Measurements from ENCODE around the gene CAPN10. TPM values are rescaled to one million over a fixed set of nuclear protein-coding genes. Genes with fewer than 3 reads are reported as not detected.

Gene CAPN10
- total RNA-seq, 1 donor from 2014 or later: 67.2 TPM

DNA sequence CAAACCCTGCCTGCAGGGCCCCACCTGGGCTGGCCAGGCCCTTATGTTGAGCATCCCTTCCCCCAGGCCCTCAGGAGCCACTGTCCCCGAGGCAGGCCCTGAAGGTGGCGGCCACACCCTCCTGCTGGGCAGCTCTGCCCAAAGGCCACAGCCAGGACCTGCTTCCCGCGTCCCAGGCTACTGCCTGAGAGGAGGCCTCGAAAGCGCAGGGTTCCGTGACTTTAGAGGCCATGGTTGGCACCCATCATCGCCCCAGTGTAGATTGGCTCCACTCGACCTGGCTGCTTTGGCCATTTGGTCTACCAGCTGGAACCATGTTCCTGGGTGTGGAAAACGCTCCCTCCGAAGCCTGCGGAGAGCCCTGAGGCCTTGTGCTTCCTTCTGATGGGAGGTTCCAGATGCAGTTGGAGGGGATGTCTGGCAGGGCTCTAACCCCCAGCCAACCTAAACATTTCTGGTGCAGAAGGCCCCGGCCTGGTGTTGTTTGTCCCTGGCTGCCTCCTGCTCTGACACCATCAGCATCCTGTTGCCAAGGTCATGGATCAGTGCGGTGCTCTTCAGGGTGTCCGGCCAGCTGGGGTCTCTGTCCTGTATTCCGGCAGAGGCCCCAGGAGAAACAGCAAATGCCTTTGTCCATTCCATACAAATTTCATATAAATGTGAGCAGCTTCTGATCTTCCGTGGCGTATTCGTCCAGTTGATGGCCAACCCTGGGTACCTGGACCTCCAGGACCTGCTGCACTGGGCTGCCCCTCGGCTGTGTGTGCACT is 14.7 kb downstream of the CAPN10 start:
- Mint-ChIP-seq H3K27me3 (no peaks in the 10 kb centered on the region), H3K4me3 (ENCODE audit: low read depth) (no peak overlapping the region), H3K27ac (no peak overlapping the region), H3K9me3 (ENCODE audit: low read depth) (no peaks in the 10 kb centered on the region), H3K36me3 (ENCODE audit: insufficient read depth) (peaks cover 2% of the 10 kb centered on the region), H3K4me1 (ENCODE audit: low read depth) (peaks cover 5% of the 10 kb centered on the region)
- no peak for DNase-seq (ENCODE audit: low spot score, unreplicated experiment)
- TF ChIP-seq, protein P1, sequence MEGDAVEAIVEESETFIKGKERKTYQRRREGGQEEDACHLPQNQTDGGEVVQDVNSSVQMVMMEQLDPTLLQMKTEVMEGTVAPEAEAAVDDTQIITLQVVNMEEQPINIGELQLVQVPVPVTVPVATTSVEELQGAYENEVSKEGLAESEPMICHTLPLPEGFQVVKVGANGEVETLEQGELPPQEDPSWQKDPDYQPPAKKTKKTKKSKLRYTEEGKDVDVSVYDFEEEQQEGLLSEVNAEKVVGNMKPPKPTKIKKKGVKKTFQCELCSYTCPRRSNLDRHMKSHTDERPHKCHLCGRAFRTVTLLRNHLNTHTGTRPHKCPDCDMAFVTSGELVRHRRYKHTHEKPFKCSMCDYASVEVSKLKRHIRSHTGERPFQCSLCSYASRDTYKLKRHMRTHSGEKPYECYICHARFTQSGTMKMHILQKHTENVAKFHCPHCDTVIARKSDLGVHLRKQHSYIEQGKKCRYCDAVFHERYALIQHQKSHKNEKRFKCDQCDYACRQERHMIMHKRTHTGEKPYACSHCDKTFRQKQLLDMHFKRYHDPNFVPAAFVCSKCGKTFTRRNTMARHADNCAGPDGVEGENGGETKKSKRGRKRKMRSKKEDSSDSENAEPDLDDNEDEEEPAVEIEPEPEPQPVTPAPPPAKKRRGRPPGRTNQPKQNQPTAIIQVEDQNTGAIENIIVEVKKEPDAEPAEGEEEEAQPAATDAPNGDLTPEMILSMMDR (IDR thresholded peaks at IDR 0.05; ENCODE audit: unreplicated experiment): no peak

DNA sequence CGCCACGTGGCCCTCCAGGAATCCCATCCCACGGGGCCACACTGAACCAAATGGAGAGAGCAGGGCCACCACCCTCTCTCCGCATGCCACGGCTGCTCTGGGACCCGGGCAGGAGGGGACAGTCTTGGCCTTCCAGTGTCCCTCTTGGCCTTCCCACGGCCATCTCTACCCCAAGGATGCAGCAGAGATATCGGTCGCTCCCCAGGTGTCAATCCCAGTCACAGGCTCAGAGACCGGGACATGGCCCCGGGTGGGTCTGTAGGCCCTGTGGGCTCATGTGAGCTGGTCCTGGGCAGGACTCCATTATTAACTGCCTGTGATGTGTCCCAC is 15.3 kb downstream of the CAPN10 start:
- H3K4me1 Mint-ChIP-seq (ENCODE audit: low read depth): peaks cover 5% of the 10 kb centered on the region
- DNase-seq (ENCODE audit: low spot score, unreplicated experiment): no peak
- no peaks in the 10 kb centered on the region for H3K9me3 Mint-ChIP-seq (ENCODE audit: low read depth)
- peaks cover 2% of the 10 kb centered on the region for H3K36me3 Mint-ChIP-seq (ENCODE audit: insufficient read depth)
- H3K4me3 Mint-ChIP-seq (ENCODE audit: low read depth): no peak overlapping the region
- no peak overlapping the region for H3K27ac Mint-ChIP-seq
- TF ChIP-seq, protein P1 (IDR thresholded peaks at IDR 0.05; ENCODE audit: unreplicated experiment): no peak
- no peaks in the 10 kb centered on the region for H3K27me3 Mint-ChIP-seq

GRCh38 chr2:240602266-240603050 is 15.9 kb downstream of the CAPN10 start:
- peaks cover 2% of the 10 kb centered on the region for H3K36me3 Mint-ChIP-seq (ENCODE audit: insufficient read depth)
- no peak for DNase-seq (ENCODE audit: low spot score, unreplicated experiment)
- H3K9me3 Mint-ChIP-seq (ENCODE audit: low read depth): no peaks in the 10 kb centered on the region
- H3K27me3 Mint-ChIP-seq: no peaks in the 10 kb centered on the region
- no peak overlapping the region for H3K4me3 Mint-ChIP-seq (ENCODE audit: low read depth)
- TF ChIP-seq, protein P1 (IDR thresholded peaks at IDR 0.05; ENCODE audit: unreplicated experiment): no peak
- H3K4me1 Mint-ChIP-seq (ENCODE audit: low read depth): peaks cover 5% of the 10 kb centered on the region
- H3K27ac Mint-ChIP-seq: no peak overlapping the region

DNA sequence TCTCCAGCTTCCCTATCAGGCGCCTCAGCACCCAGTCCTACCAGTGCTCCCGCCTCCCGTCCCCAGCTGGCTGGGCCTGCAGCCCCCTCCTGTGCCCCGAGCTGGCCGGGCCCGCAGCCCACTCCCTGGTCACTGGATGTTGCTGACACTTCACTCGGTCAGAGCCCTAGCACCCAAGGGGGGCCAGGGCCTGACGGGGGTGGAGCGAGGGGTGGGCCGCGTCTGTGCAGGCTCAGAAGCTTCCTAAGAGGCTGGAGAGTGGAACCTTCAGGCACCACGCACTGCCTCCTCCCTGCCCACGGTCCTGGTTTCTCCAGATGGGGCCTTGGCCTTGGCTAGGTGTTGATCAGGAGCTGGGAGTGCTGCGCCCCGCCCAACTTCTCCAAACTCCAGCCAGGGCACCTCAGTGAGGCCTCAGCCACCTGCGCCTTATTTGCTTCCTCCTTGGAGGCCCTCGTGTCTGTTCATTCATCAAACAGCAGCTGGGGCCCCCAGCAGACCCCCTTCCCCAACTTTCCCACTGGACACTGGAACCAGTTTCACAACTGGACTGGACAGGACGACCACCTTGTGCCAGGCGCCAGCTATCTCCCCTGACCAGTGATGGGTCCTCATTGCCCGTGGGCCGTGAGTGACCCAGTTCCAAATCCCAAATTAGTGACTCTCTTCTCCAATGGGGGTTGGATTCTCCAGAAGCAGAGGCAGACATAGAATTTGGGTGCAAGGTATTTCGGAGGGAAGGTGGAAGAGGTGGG is 16.7 kb downstream of the CAPN10 start:
- TF ChIP-seq, protein P1 (IDR thresholded peaks at IDR 0.05; ENCODE audit: unreplicated experiment): no peak
- H3K27ac Mint-ChIP-seq: no peak overlapping the region
- no peak for DNase-seq (ENCODE audit: low spot score, unreplicated experiment)
- no peaks in the 10 kb centered on the region for H3K27me3 Mint-ChIP-seq
- H3K4me3 Mint-ChIP-seq (ENCODE audit: low read depth): no peak overlapping the region
- peaks cover 2% of the 10 kb centered on the region for H3K36me3 Mint-ChIP-seq (ENCODE audit: insufficient read depth)
- peaks cover 5% of the 10 kb centered on the region for H3K4me1 Mint-ChIP-seq (ENCODE audit: low read depth)
- H3K9me3 Mint-ChIP-seq (ENCODE audit: low read depth): no peaks in the 10 kb centered on the region

DNA sequence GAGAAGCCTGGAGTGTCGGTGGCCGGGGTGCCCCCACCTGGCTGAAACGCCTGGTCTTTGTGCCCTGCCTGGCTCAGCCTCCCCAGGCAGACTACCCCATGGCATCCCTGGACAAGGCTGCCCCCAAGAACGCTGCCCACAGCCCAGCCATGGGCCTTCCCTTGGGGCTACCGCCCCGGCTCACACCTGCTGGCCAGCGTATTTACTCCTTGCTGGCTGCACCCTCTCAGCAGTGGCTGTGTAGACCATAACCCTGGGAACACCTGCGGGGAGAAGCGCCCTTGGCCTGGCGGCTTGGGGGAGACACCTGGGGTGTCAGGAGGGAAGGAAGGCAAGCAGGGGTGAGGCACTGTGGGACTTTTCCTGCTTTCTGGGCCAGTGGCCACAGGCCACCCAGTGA is 17.3 kb downstream of the CAPN10 start:
- H3K27ac Mint-ChIP-seq: no peak overlapping the region

More for the DNA sequence above, 17.3 kb downstream of the CAPN10 start:
- Mint-ChIP-seq H3K36me3 (ENCODE audit: insufficient read depth) (peaks cover 2% of the 10 kb centered on the region), H3K27me3 (no peaks in the 10 kb centered on the region), H3K4me3 (ENCODE audit: low read depth) (no peak overlapping the region), H3K9me3 (ENCODE audit: low read depth) (no peaks in the 10 kb centered on the region), H3K4me1 (ENCODE audit: low read depth) (peaks cover 5% of the 10 kb centered on the region)
- TF ChIP-seq, protein P1 (IDR thresholded peaks at IDR 0.05; ENCODE audit: unreplicated experiment): no peak
- DNase-seq (ENCODE audit: low spot score, unreplicated experiment): no peak
